Common myeloid progenitor, CD34-positive (primary cell): ENCODE results near the gene DISC1.
A peak's percentile ranks its signal among the peaks of the same experiment; 100 is the strongest.

Experiments used
- CTCF ChIA-PET: fragments of 350-600 bp; sonication (Branson Sonifier 250); formaldehyde crosslinking; loops from one replicate; lab custom pipeline; 2021; ENCODE audit warnings: antibody characterized with exemption; lab: Charles Lee
- POLR2A ChIA-PET: fragments of 350-600 bp; sonication (Branson Sonifier 250); formaldehyde crosslinking; loops from one replicate; lab custom pipeline; 2021; ENCODE audit warnings: antibody characterized with exemption; lab: Charles Lee
- DNase-seq, 3 donors: peaks; one replicate each; pipeline versions ENCODE4 v3.0.0 to v3.0.0-alpha.2; 2013
- H3K27ac ChIP-seq, 2 experiments: 1 replicate in 1 of 2; 2 replicates in 1 of 2; pipeline ENCODE4 v1.7.0; 2013; ENCODE audit warnings: inconsistent platforms in 2 of 2, low read length in 2 of 2, mild to moderate bottlenecking in 2 of 2, low read depth in 1 of 2, moderate library complexity in 1 of 2; ENCODE audit not compliant: severe bottlenecking in 2 of 2, insufficient read depth in 1 of 2, poor library complexity in 1 of 2
- H3K27me3 ChIP-seq, 5 experiments: replicated peaks in 2 of 5; 1 replicate in 3 of 5; 2 replicates in 2 of 5; pipeline versions ENCODE4 v1.6.1 to v1.7.0; 2013; ENCODE audit warnings: low read length in 4 of 5, mild to moderate bottlenecking in 2 of 5, moderate library complexity in 2 of 5, inconsistent platforms in 1 of 5; ENCODE audit not compliant: insufficient read depth in 5 of 5, control insufficient read depth in 4 of 5
- H3K36me3 ChIP-seq, 4 experiments: 1 replicate in 2 of 4; 2 replicates in 2 of 4; pipeline versions ENCODE4 v1.6.1 to v1.7.0; 2013; ENCODE audit warnings: low read length in 3 of 4, control low read depth in 1 of 4, mild to moderate bottlenecking in 1 of 4; ENCODE audit not compliant: control insufficient read depth in 4 of 4, insufficient read depth in 4 of 4
- H3K4me1 ChIP-seq, 4 experiments: 1 replicate in 3 of 4; 2 replicates in 1 of 4; pipeline versions ENCODE4 v1.6.1 to v1.7.1; 2013; ENCODE audit warnings: low read length in 3 of 4, mild to moderate bottlenecking in 3 of 4, control low read depth in 1 of 4, inconsistent platforms in 1 of 4, moderate library complexity in 1 of 4; ENCODE audit not compliant: control insufficient read depth in 4 of 4, insufficient read depth in 4 of 4; ENCODE audit errors: control extremely low read depth in 1 of 4
- H3K4me3 ChIP-seq, 7 experiments: 1 replicate in 4 of 7; 2 replicates in 3 of 7; pipeline versions ENCODE4 v1.5.1 to v1.7.0; 2013; ENCODE audit warnings: mild to moderate bottlenecking in 7 of 7, low read length in 6 of 7, moderate library complexity in 6 of 7, inconsistent platforms in 2 of 7, low read depth in 2 of 7, control low read depth in 1 of 7; ENCODE audit not compliant: insufficient read depth in 4 of 7, control insufficient read depth in 1 of 7; ENCODE audit errors: extremely low read depth in 1 of 7
- H3K9me3 ChIP-seq, 5 experiments: 1 replicate in 4 of 5; 2 replicates in 1 of 5; pipeline versions ENCODE4 v1.6.1 to v1.7.1; 2013; ENCODE audit warnings: low read length in 4 of 5, mild to moderate bottlenecking in 2 of 5, inconsistent platforms in 1 of 5, low read depth in 1 of 5, moderate library complexity in 1 of 5; ENCODE audit not compliant: control insufficient read depth in 4 of 5, insufficient read depth in 2 of 5; ENCODE audit errors: control extremely low read depth in 1 of 5
- WGBS: methylation state at CpG from one replicate; pipeline ENCODE4 v1.1.5; 2013; ENCODE audit not compliant: insufficient coverage; 5-methylcytosine and 5-hydroxymethylcytosine counted together

DISC1 gene

GRCh38 chr1:231770506-231771175, 144.1 kb downstream of the DISC1 start:
- POLR2A ChIA-PET = no interaction called here
- H3K4me1 ChIP-seq = peaks cover 0 to 3% (median 1%) of the 10 kb centered on the region in 4 experiments
- 93% methylated on average over 7 of the region's 8 CpGs for WGBS
- peaks cover 5 to 40% (median 19%) of the 10 kb centered on the region in 4 experiments for H3K36me3 ChIP-seq
- H3K27ac ChIP-seq = no peak overlapping the region
- H3K27me3 ChIP-seq = no peaks in the 10 kb centered on the region
- H3K4me3 ChIP-seq = no peak overlapping the region
- DNase-seq = no peak
- CTCF ChIA-PET = interaction anchor here (1.2 to 1.4 kb wide), 2 partner anchors 14 to 35 kb away, joined by 3 read pairs; no protein-coding TSS in a partner anchor
- no peaks in the 10 kb centered on the region for H3K9me3 ChIP-seq

- no peak overlapping the region for H3K27ac ChIP-seq
- no peak for DNase-seq
- POLR2A ChIA-PET = no interaction called here
- no peak overlapping the region for H3K4me3 ChIP-seq
- 91% methylated on average over 4 of the region's 4 CpGs for WGBS
- peaks cover 5 to 34% (median 16%) of the 10 kb centered on the region in 4 experiments for H3K36me3 ChIP-seq
- no peaks in the 10 kb centered on the region for H3K27me3 ChIP-seq
- H3K9me3 ChIP-seq = no peaks in the 10 kb centered on the region
- peaks cover 1 to 12% (median 4%) of the 10 kb centered on the region in 4 experiments for H3K4me1 ChIP-seq
- CTCF ChIA-PET = no interaction called here
Observed at GRCh38 chr1:231774719-231775335, 148.2 kb downstream of the DISC1 start.

- Histone ChIP-seq H3K9me3 (no peaks in the 10 kb centered on the region), H3K4me3 (no peak overlapping the region), H3K36me3 (peaks cover 2 to 22% (median 11%) of the 10 kb centered on the region in 4 experiments), H3K4me1 (peaks cover 1 to 12% (median 4%) of the 10 kb centered on the region in 4 experiments), H3K27me3 (no peaks in the 10 kb centered on the region), H3K27ac (no peak overlapping the region)
- 93% methylated on average over 7 of the region's 10 CpGs for WGBS
- peak in 1 of 3 donors; percentile 12 for DNase-seq
- CTCF ChIA-PET = no interaction called here
- POLR2A ChIA-PET = no interaction called here
Observed at GRCh38 chr1:231776010-231776756, 149.6 kb downstream of the DISC1 start.

- Histone ChIP-seq H3K9me3 (no peaks in the 10 kb centered on the region), H3K4me1 (peaks cover 3 to 18% (median 5%) of the 10 kb centered on the region in 4 experiments), H3K27ac (no peak overlapping the region), H3K4me3 (no peak overlapping the region), H3K36me3 (peaks cover 0 to 17% (median 8%) of the 10 kb centered on the region in 4 experiments), H3K27me3 (no peaks in the 10 kb centered on the region)
- POLR2A ChIA-PET = no interaction called here
- DNase-seq = no peak
- 74% methylated on average over 5 of the region's 5 CpGs for WGBS
- CTCF ChIA-PET = no interaction called here
Observed at GRCh38 chr1:231776757-231777062, 150.1 kb downstream of the DISC1 start.

GRCh38 chr1:231778009-231778719, 151.6 kb downstream of the DISC1 start:
- no peaks in the 10 kb centered on the region for H3K27me3 ChIP-seq
- DNase-seq = no peak
- ChIA-PET POLR2A (no interaction called here), CTCF (no interaction called here)
- H3K36me3 ChIP-seq = peaks cover 0 to 5% (median 3%) of the 10 kb centered on the region in 4 experiments
- 73% methylated on average over 7 of the region's 9 CpGs for WGBS
- no peak overlapping the region for H3K27ac ChIP-seq
- H3K9me3 ChIP-seq = no peaks in the 10 kb centered on the region
- peaks cover 10 to 27% (median 12%) of the 10 kb centered on the region in 4 experiments for H3K4me1 ChIP-seq
- no peak overlapping the region for H3K4me3 ChIP-seq

DNA sequence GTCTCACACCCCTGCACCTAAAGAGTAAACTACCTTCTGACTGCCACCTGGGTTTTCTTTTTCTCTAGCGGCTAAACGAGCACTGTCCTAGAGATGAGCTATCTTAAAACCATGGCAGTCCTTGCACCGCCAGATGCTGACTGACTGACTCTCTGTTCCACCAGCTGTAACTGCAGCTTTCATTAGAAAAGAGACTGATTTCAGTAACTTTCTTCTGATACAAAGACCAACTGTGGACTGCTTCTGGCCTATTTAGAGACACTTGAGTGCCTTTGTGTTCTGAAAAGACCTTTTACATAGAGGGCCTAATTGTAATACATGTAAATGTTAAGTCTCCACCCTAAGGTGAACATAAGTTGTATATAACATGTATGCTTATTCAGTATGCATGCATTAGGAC, 152.5 kb downstream of the DISC1 start:
- CTCF ChIA-PET = no interaction called here
- 96% methylated on average over 3 of the region's 3 CpGs for WGBS
- Histone ChIP-seq H3K27me3 (no peaks in the 10 kb centered on the region), H3K4me3 (no peak overlapping the region), H3K27ac (no peak overlapping the region), H3K36me3 (peaks cover 0 to 5% (median 3%) of the 10 kb centered on the region in 4 experiments), H3K4me1 (peaks cover 10 to 27% (median 12%) of the 10 kb centered on the region in 4 experiments), H3K9me3 (no peaks in the 10 kb centered on the region)
- POLR2A ChIA-PET = no interaction called here
- no peak for DNase-seq
